Epithelial cell of proximal tubule (primary cell): ENCODE data around the gene SS18L1. TPM values are rescaled to one million over a fixed set of nuclear protein-coding genes. Genes with fewer than 3 reads are reported as not detected.

Experiments
- DNase-seq: peaks from one replicate; pipeline ENCODE4 v3.0.0-alpha.2; 2011; ENCODE audit warnings: low read depth
- H3K4me3 ChIP-seq: 2 replicates; pipeline ENCODE4 v1.5.1; 2011; ENCODE audit warnings: low read depth, mild to moderate bottlenecking, low read length
- total RNA-seq: library from RNA; depleted of rRNA; stranded (reverse); fragments of >200 nt; gene quantifications from 2 replicates; pipeline ENCODE4 v1.2.3, GENCODE V29; 2015
- TF ChIP-seq, protein P1 (sequence below): conservative IDR thresholded peaks from 2 replicates; pipeline ENCODE4 v1.5.1; 2012; ENCODE audit warnings: low read depth, mild to moderate bottlenecking, low read length

SS18L1 gene
- total RNA-seq, 1 donor from 2014 or later: 11.4 TPM

DNA sequence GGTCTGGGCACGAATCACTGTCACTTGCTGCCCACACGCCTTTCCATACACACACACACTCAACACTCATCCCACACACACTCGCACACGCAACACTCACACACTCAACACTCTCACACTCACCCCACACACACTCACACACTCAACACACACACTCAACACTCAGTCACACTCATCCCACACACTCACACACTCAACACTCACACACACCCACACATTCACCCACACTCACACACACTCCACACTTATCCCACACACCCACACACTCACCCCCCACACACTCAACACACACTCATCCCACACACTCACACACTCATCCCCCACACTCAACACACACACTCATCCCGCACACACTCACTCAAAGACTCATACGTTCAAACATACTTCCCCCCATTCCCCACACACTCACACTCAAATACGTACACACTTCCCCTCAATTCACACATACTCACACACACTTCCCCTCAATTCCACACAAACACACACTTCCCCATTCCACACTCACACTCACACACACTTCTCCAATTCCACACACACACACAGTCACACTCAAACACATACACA, 85.5 kb downstream of the SS18L1 start:
- H3K4me3 ChIP-seq: no peak overlapping the region
- TF ChIP-seq, protein P1, sequence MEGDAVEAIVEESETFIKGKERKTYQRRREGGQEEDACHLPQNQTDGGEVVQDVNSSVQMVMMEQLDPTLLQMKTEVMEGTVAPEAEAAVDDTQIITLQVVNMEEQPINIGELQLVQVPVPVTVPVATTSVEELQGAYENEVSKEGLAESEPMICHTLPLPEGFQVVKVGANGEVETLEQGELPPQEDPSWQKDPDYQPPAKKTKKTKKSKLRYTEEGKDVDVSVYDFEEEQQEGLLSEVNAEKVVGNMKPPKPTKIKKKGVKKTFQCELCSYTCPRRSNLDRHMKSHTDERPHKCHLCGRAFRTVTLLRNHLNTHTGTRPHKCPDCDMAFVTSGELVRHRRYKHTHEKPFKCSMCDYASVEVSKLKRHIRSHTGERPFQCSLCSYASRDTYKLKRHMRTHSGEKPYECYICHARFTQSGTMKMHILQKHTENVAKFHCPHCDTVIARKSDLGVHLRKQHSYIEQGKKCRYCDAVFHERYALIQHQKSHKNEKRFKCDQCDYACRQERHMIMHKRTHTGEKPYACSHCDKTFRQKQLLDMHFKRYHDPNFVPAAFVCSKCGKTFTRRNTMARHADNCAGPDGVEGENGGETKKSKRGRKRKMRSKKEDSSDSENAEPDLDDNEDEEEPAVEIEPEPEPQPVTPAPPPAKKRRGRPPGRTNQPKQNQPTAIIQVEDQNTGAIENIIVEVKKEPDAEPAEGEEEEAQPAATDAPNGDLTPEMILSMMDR: no peak
- DNase-seq: no peak

DNA sequence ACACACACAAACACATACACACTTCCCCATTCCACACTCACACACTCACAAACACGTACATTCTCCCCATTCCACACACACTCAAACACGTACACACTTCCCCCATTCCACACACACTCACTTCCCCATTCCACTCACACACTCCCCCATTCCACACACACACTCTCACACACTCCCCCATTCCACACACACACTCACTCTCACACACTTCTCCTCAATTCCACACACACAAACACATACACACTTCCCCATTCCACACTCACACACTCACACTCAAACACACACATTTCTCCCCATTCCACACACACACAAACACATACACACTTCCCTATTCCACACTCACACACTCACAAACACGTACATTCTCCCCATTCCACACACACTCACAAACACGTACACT, 86.1 kb downstream of the SS18L1 start:
- TF ChIP-seq, protein P1: no peak
- no peak overlapping the region for H3K4me3 ChIP-seq
- DNase-seq: no peak

DNA sequence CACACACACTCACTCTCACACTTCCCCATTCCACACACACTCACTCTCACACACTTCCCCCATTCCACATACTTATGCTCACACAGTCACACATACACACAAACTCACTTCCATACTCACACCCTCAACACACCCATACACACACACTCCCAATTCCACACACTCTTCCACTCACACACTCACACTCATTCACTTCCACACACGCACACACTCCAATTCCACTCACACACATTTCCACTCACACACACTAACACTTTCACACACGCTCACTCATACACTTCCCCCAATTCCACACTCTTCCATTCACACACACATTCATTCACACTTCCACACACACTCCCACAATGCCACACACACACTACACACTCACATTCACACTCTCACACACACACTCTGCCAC, 86.7 kb downstream of the SS18L1 start:
- TF ChIP-seq, protein P1: no peak
- H3K4me3 ChIP-seq: no peak overlapping the region
- no peak for DNase-seq

DNA sequence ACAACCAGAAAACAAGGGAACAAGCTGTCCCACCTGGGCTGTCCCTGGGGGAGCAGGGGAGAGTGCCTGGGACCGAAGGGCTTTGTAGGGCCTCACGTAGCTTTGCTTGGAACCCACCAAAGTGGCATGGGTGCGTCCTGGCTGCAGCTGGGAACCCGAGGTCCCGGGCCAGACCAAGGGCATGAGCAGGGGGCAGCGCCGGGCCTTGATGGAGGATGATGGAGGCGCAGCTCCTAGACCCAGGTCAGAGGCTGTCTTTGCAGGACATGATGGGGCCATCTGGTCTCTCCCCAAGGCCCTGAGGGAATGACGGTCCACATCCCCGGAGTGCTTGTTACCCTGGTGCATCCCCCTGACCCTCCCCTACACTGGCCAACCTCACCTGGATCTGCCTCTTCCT, 87.1 kb downstream of the SS18L1 start:
- H3K4me3 ChIP-seq: no peak overlapping the region
- TF ChIP-seq, protein P1: no peak

DNA sequence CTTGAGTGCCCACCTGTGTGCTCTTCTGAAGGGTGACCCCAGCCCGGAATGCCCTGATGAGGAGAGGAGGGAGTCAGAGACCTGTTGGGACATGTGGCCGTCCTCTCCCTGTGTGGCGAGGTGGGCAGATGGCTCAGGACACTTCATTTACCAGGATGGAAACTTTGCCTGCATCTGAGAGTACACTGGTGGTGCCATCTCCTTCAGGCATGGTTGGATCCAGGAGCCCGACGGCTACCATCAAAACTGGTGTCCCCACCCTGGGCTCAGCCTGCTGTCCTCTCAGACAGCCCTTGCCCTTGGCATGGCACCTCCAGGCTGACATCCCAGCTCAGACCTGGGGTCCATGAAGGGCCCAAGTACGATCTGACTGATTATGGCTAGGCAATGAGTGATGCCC, 87.7 kb downstream of the SS18L1 start:
- no peak overlapping the region for H3K4me3 ChIP-seq
- TF ChIP-seq, protein P1: no peak
- DNase-seq: no peak

More for the DNA sequence above, 87.1 kb downstream of the SS18L1 start:
- no peak for DNase-seq

Other genes with a start within 250 kb of the SS18L1 start
- gene TAF4, start 77.9 kb upstream of the SS18L1 start, total RNA-seq: 6.5 and 8.9 TPM in 2 replicates
- gene LSM14B, start 21.3 kb upstream of the SS18L1 start, total RNA-seq: 16.3 and 23.3 TPM in 2 replicates
- gene PSMA7, start 375 bp upstream of the SS18L1 start, total RNA-seq: 541 and 587 TPM in 2 replicates
- 14.9 and 23.4 TPM in 2 replicates for gene MTG2, start 39.3 kb downstream of the SS18L1 start, total RNA-seq
- not detected in 2 replicates for gene HRH3, start 76.5 kb downstream of the SS18L1 start, total RNA-seq
- gene OSBPL2, start 94.8 kb downstream of the SS18L1 start, total RNA-seq: 17.1 and 20.6 TPM in 2 replicates
- gene ADRM1, start 159.2 kb downstream of the SS18L1 start, total RNA-seq: 227 and 261 TPM in 2 replicates
- 103 and 240 TPM in 2 replicates for gene LAMA5, start 223.5 kb downstream of the SS18L1 start, total RNA-seq
- gene RPS21, start 243.3 kb downstream of the SS18L1 start, total RNA-seq: 2,187 and 2,322 TPM in 2 replicates